CD4-positive, alpha-beta T cell (primary cell): ENCODE data around the gene ANO2. TPM values are rescaled to one million over a fixed set of nuclear protein-coding genes. Genes with fewer than 3 reads are reported as not detected.

Experiments
- ATAC-seq: fragments of 200-7000 bp; cut with Tn5 transposase; one replicate; pipeline ENCODE4 v1.10.0; 2022; ENCODE audit warnings: mild to moderate bottlenecking; ENCODE audit not compliant: poor library complexity
- CTCF ChIA-PET: fragments of 350-600 bp; sonication (Branson Sonifier 250); formaldehyde crosslinking; loops from one replicate; lab custom pipeline; 2021; ENCODE audit warnings: antibody characterized with exemption, inconsistent platforms; lab: Charles Lee
- POLR2A ChIA-PET: fragments of 350-600 bp; sonication (Branson Sonifier 250); formaldehyde crosslinking; loops from one replicate; lab custom pipeline; 2021; ENCODE audit warnings: antibody characterized with exemption, inconsistent platforms; lab: Charles Lee
- DNase-seq, 14 experiments: peaks; one replicate each; pipeline ENCODE4 v3.0.0-alpha.2; 2013 to 2020; ENCODE audit warnings: mixed read lengths in 2 of 14
- H3K27ac ChIP-seq, 2 donors: one replicate each; pipeline versions ENCODE4 v1.5.1 to v1.7.0; 2013; ENCODE audit warnings: low read length in 2 of 2, low read depth in 1 of 2, mild to moderate bottlenecking in 1 of 2
- H3K27me3 ChIP-seq, 2 experiments: 1 replicate in 1 of 2; 2 replicates in 1 of 2; pipeline versions ENCODE4 v1.6.1 to v1.7.0; 2013; ENCODE audit warnings: low read length in 2 of 2, control low read depth in 1 of 2, mild to moderate bottlenecking in 1 of 2, moderate library complexity in 1 of 2; ENCODE audit not compliant: insufficient read depth in 2 of 2, control insufficient read depth in 1 of 2
- H3K36me3 ChIP-seq: one replicate; pipeline ENCODE4 v1.6.1; 2013; ENCODE audit warnings: low read length, control low read depth; ENCODE audit not compliant: insufficient read depth
- H3K4me1 ChIP-seq: one replicate; pipeline ENCODE4 v1.6.1; 2013; ENCODE audit warnings: low read length, control low read depth; ENCODE audit not compliant: insufficient read depth
- H3K4me3 ChIP-seq: one replicate; pipeline ENCODE4 v1.5.1; 2013; ENCODE audit warnings: mild to moderate bottlenecking, low read length, moderate library complexity
- H3K9me3 ChIP-seq, 2 experiments: 1 replicate in 1 of 2; 2 replicates in 1 of 2; pipeline versions ENCODE4 v1.6.1 to v1.7.0; 2013; ENCODE audit warnings: low read length in 2 of 2, mild to moderate bottlenecking in 2 of 2, control low read depth in 1 of 2, moderate library complexity in 1 of 2; ENCODE audit not compliant: control insufficient read depth in 1 of 2, insufficient read depth in 1 of 2
- H3K27ac Mint-ChIP-seq: one replicate; pipeline ENCODE4 v1.8.0; 2020; ENCODE audit warnings: mixed read lengths
- H3K27me3 Mint-ChIP-seq: one replicate; pipeline ENCODE4 v1.8.0; 2021; ENCODE audit warnings: mixed read lengths
- H3K36me3 Mint-ChIP-seq: one replicate; pipeline ENCODE4 v1.8.0; 2021; ENCODE audit warnings: low read depth, mixed read lengths
- H3K4me1 Mint-ChIP-seq: one replicate; pipeline ENCODE4 v1.8.0; 2021; ENCODE audit warnings: low read depth, mixed read lengths
- H3K4me3 Mint-ChIP-seq: one replicate; pipeline ENCODE4 v1.8.0; 2020; ENCODE audit warnings: mild to moderate bottlenecking, mixed read lengths
- H3K9me3 Mint-ChIP-seq: one replicate; pipeline ENCODE4 v1.8.0; 2020; ENCODE audit warnings: mixed read lengths
- intact Hi-C, 2 experiments: fragments of 100-400 bp; cut with DNase I in 1 of 2; cut with micrococcal nuclease in 1 of 2; formaldehyde crosslinking; loops; one replicate each; pipeline versions ENCODE4 v1.15.1 to v1.9.0; 2023 to 2025; cut with DNase I, micrococcal nuclease
- total RNA-seq, 174 experiments: library from RNA in 2 of 174; stranded (reverse) in 2 of 174; gene quantifications; one replicate each; pipeline ENCODE4 v1.2.3 and lab custom pipeline; 2021 to 2026
- TF ChIP-seq, protein P1 (sequence below): fragments of 200-600 bp; IDR thresholded peaks from one replicate; pipeline ENCODE4 v1.8.0; 2022; ENCODE audit warnings: antibody characterized with exemption, mild to moderate bottlenecking

Gene ANO2
- total RNA-seq, 2 experiments from 2014 or later: not detected

GRCh38 chr12:5796959-5797225, 148.2 kb downstream of the ANO2 start:
- Histone ChIP-seq H3K36me3 (no peaks in the 10 kb centered on the region), H3K27me3 (peaks cover 0 to 1% of the 10 kb centered on the region in 2 experiments), H3K4me1 (no peaks in the 10 kb centered on the region), H3K27ac (no peak overlapping the region), H3K9me3 (peaks cover 0 to 4% of the 10 kb centered on the region in 2 experiments), H3K4me3 (no peak overlapping the region)
- no peaks in the 10 kb centered on the region for H3K27me3 Mint-ChIP-seq
- intact Hi-C loops: loop anchor here (1.0 to 5.0 kb wide), 5 partner anchors 52 to 940 kb away; no protein-coding TSS in a partner anchor
- H3K27ac Mint-ChIP-seq: no peak overlapping the region
- ATAC-seq: no peak
- ChIA-PET POLR2A (interaction anchor here (1.0 kb wide), 1 partner anchor 51 kb away, joined by 3 read pairs; no protein-coding TSS in a partner anchor), CTCF (no interaction called here)
- no peak overlapping the region for H3K4me3 Mint-ChIP-seq
- no peak for DNase-seq
- no peaks in the 10 kb centered on the region for H3K4me1 Mint-ChIP-seq
- no peaks in the 10 kb centered on the region for H3K9me3 Mint-ChIP-seq
- H3K36me3 Mint-ChIP-seq: no peaks in the 10 kb centered on the region
- TF ChIP-seq, protein P1, sequence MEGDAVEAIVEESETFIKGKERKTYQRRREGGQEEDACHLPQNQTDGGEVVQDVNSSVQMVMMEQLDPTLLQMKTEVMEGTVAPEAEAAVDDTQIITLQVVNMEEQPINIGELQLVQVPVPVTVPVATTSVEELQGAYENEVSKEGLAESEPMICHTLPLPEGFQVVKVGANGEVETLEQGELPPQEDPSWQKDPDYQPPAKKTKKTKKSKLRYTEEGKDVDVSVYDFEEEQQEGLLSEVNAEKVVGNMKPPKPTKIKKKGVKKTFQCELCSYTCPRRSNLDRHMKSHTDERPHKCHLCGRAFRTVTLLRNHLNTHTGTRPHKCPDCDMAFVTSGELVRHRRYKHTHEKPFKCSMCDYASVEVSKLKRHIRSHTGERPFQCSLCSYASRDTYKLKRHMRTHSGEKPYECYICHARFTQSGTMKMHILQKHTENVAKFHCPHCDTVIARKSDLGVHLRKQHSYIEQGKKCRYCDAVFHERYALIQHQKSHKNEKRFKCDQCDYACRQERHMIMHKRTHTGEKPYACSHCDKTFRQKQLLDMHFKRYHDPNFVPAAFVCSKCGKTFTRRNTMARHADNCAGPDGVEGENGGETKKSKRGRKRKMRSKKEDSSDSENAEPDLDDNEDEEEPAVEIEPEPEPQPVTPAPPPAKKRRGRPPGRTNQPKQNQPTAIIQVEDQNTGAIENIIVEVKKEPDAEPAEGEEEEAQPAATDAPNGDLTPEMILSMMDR: no peak

GRCh38 chr12:5796171-5796958, 148.7 kb downstream of the ANO2 start:
- no peaks in the 10 kb centered on the region for H3K27me3 Mint-ChIP-seq
- intact Hi-C loops: loop anchor here (1.0 to 5.0 kb wide), 5 partner anchors 51 to 939 kb away; no protein-coding TSS in a partner anchor
- no peaks in the 10 kb centered on the region for H3K36me3 Mint-ChIP-seq
- H3K4me1 Mint-ChIP-seq: no peaks in the 10 kb centered on the region
- no peak overlapping the region for H3K4me3 ChIP-seq
- ATAC-seq: peak; percentile 41
- no peaks in the 10 kb centered on the region for H3K4me1 ChIP-seq
- H3K27ac Mint-ChIP-seq: no peak overlapping the region
- H3K4me3 Mint-ChIP-seq: no peak overlapping the region
- no peaks in the 10 kb centered on the region for H3K36me3 ChIP-seq
- DNase-seq: peak in 4 of 14 experiments; percentile 2 to 29 (median 10)
- no peak overlapping the region for H3K27ac ChIP-seq
- TF ChIP-seq, protein P1: peak; percentile 27
- H3K9me3 ChIP-seq: peaks cover 0 to 4% of the 10 kb centered on the region in 2 experiments
- H3K27me3 ChIP-seq: no peaks in the 10 kb centered on the region
- CTCF ChIA-PET: no interaction called here
- POLR2A ChIA-PET: interaction anchor here (1.0 kb wide), 1 partner anchor 51 kb away, joined by 3 read pairs; no protein-coding TSS in a partner anchor
- H3K9me3 Mint-ChIP-seq: no peaks in the 10 kb centered on the region

DNA sequence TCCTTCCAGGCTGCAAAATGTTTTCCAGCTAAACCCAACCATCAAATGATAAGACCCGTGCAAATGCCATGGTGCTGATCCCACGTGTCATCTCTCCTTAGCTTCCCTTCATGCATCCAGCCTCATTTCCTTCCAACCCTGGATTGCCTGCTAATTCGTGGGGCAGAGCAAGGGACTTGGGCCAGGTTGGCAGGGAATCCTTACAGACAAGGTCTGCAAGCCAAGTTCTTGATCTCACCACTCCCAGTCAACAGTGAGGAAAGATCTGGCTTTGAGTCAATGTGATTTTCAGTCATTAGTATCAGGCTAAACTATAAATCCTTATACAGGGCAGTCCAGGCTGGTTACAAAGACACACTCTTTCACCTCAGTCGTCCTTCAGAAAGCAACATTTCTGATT, 150.9 kb downstream of the ANO2 start:
- no peaks in the 10 kb centered on the region for H3K27me3 ChIP-seq
- TF ChIP-seq, protein P1: no peak
- H3K4me1 Mint-ChIP-seq: no peaks in the 10 kb centered on the region
- H3K36me3 ChIP-seq: no peaks in the 10 kb centered on the region
- H3K27me3 Mint-ChIP-seq: peaks cover 11% of the 10 kb centered on the region
- H3K36me3 Mint-ChIP-seq: no peaks in the 10 kb centered on the region
- DNase-seq (no peak), ATAC-seq (no peak)
- ChIA-PET POLR2A (no interaction called here), CTCF (no interaction called here)
- no peak overlapping the region for H3K27ac ChIP-seq
- H3K9me3 ChIP-seq: peaks cover 0 to 4% of the 10 kb centered on the region in 2 experiments
- H3K9me3 Mint-ChIP-seq: no peaks in the 10 kb centered on the region
- H3K4me1 ChIP-seq: no peaks in the 10 kb centered on the region
- H3K4me3 Mint-ChIP-seq: no peak overlapping the region
- H3K27ac Mint-ChIP-seq: no peak overlapping the region
- intact Hi-C loops: no loop called here
- no peak overlapping the region for H3K4me3 ChIP-seq
